Measurements from ENCODE around the gene AXIN1.
A peak's percentile ranks its signal among the peaks of the same experiment; 100 is the strongest.

Gene AXIN1

GRCh38 chr16:275041-275641 is 77.4 kb downstream of the AXIN1 start:
- peak overlapping the region; percentile 37 for H3K4me3 ChIP-seq (ENCODE audit: low read length)

GRCh38 chr16:273547-274421 is 78.7 kb downstream of the AXIN1 start:
- no peak for TF ChIP-seq CTCF (conservative IDR thresholded peaks at IDR 0.05; ENCODE audit: low read depth, low read length)
- H3K4me3 ChIP-seq (ENCODE audit: low read length), result no peak overlapping the region
- no peak for DNase-seq (ENCODE audit: low read depth)

More at GRCh38 chr16:275041-275641, 77.4 kb downstream of the AXIN1 start:
- no peak for TF ChIP-seq CTCF (conservative IDR thresholded peaks at IDR 0.05; ENCODE audit: low read depth, low read length)
- DNase-seq (ENCODE audit: low read depth), result no peak

- DNase-seq (ENCODE audit: low read depth), result no peak
- TF ChIP-seq CTCF (conservative IDR thresholded peaks at IDR 0.05; ENCODE audit: low read depth, low read length), result no peak
- H3K4me3 ChIP-seq (ENCODE audit: low read length), result no peak overlapping the region
These were observed 79.6 kb downstream of the AXIN1 start for GRCh38 chr16:272633-273546.

- DNase-seq (ENCODE audit: low read depth), result no peak
These were observed 81.9 kb downstream of the AXIN1 start for GRCh38 chr16:270381-271255.

GRCh38 chr16:269061-269796 is 83.3 kb downstream of the AXIN1 start:
- H3K4me3 ChIP-seq (ENCODE audit: low read length), result no peak overlapping the region
- no peak for DNase-seq (ENCODE audit: low read depth)
- TF ChIP-seq CTCF (conservative IDR thresholded peaks at IDR 0.05; ENCODE audit: low read depth, low read length), result no peak

More at GRCh38 chr16:270381-271255, 81.9 kb downstream of the AXIN1 start:
- TF ChIP-seq CTCF (conservative IDR thresholded peaks at IDR 0.05; ENCODE audit: low read depth, low read length), result no peak
- no peak overlapping the region for H3K4me3 ChIP-seq (ENCODE audit: low read length)

Data from retinal pigment epithelial cell (primary cell).